IMR-90 (cell line): ENCODE results near the gene RNF17. TPM values are rescaled to one million over a fixed set of nuclear protein-coding genes. Genes with fewer than 3 reads are reported as not detected.

ENCODE experiments used
- ATAC-seq: fragments of 200-7000 bp; cut with Tn5 transposase; 2 replicates; pipeline ENCODE4 v1.9.1; 2020; ENCODE audit warnings: low read depth, mild to moderate bottlenecking, moderate library complexity
- BruUV-seq: library from RNA; stranded (reverse); fragments of 400-500 nt; replicated peaks from 2 replicates; lab custom pipeline; 2021; lab: Mats Ljungman, UMichigan
- CTCF ChIA-PET: fragments of 300-600 bp; formaldehyde crosslinking; extraction: SDS; loops from one replicate; lab custom pipeline; 2021; ENCODE audit warnings: antibody characterized with exemption; lab: Yijun Ruan, JAX
- POLR2A ChIA-PET: fragments of 300-600 bp; sonication (Branson Sonifier 250); formaldehyde crosslinking; loops from one replicate; lab custom pipeline; 2022; ENCODE audit warnings: antibody characterized with exemption; ENCODE audit not compliant: unreplicated experiment; lab: Charles Lee
- DNase-seq: peaks from one replicate; pipeline ENCODE4 v3.0.0; 2013
- H2AFZ ChIP-seq: replicated peaks from 2 replicates; pipeline ENCODE3; 2013; ENCODE audit warnings: low read length, mild to moderate bottlenecking; ENCODE audit not compliant: poor library complexity
- H2AK5ac ChIP-seq: 2 replicates; pipeline ENCODE4 v1.6.1; 2013; ENCODE audit warnings: low read depth, low read length, inconsistent platforms
- H2AK9ac ChIP-seq: replicated peaks from 2 replicates; pipeline ENCODE3; 2013; ENCODE audit warnings: mild to moderate bottlenecking, low read depth, low read length, moderate library complexity; ENCODE audit not compliant: poor library complexity
- H2BK120ac ChIP-seq: 2 replicates; pipeline ENCODE4 v1.6.1; 2013; ENCODE audit warnings: low read depth, low read length, inconsistent platforms
- H2BK15ac ChIP-seq: 3 replicates; pipeline ENCODE4 v1.6.1; 2013; ENCODE audit warnings: low read depth, low read length, inconsistent platforms
- H2BK20ac ChIP-seq: 2 replicates; pipeline ENCODE4 v1.6.1; 2013; ENCODE audit warnings: low read depth, mild to moderate bottlenecking, inconsistent platforms, low read length, moderate library complexity
- H2BK5ac ChIP-seq: 2 replicates; pipeline ENCODE4 v1.6.1; 2013; ENCODE audit warnings: mild to moderate bottlenecking, low read depth, low read length, inconsistent platforms; ENCODE audit not compliant: poor library complexity, severe bottlenecking
- H3K14ac ChIP-seq: replicated peaks from 2 replicates; pipeline ENCODE4 v1.6.1; 2013; ENCODE audit warnings: low read depth, low read length, inconsistent platforms
- H3K18ac ChIP-seq: 2 replicates; pipeline ENCODE4 v1.6.1; 2013; ENCODE audit warnings: low read depth, low read length, control low read depth
- H3K23ac ChIP-seq: 2 replicates; pipeline ENCODE4 v1.6.1; 2013; ENCODE audit warnings: low read depth, low read length, inconsistent platforms
- H3K27ac ChIP-seq: 2 replicates; pipeline ENCODE4 v1.5.1; 2013; ENCODE audit warnings: mild to moderate bottlenecking, control low read depth, low read length; ENCODE audit not compliant: insufficient read depth
- H3K27me3 ChIP-seq: 2 replicates; pipeline ENCODE4 v1.6.1; 2013; ENCODE audit warnings: low read length; ENCODE audit not compliant: control insufficient read depth, insufficient read depth
- H3K36me3 ChIP-seq: 2 replicates; pipeline ENCODE4 v1.6.1; 2013; ENCODE audit warnings: low read length, mixed read lengths; ENCODE audit not compliant: control insufficient read depth, insufficient read depth
- H3K4ac ChIP-seq: 2 replicates; pipeline ENCODE4 v1.6.1; 2013; ENCODE audit warnings: low read depth, low read length, inconsistent platforms
- H3K4me1 ChIP-seq: 2 replicates; pipeline ENCODE4 v1.6.1; 2013; ENCODE audit warnings: low read length, mixed read lengths; ENCODE audit not compliant: control insufficient read depth, insufficient read depth
- H3K4me2 ChIP-seq: 2 replicates; pipeline ENCODE4 v1.6.1; 2013; ENCODE audit warnings: low read depth, mild to moderate bottlenecking, control low read depth, low read length, moderate library complexity
- H3K4me3 ChIP-seq: 2 replicates; pipeline ENCODE4 v1.5.1; 2013; ENCODE audit warnings: low read depth, mild to moderate bottlenecking, control low read depth, low read length, moderate library complexity; ENCODE audit not compliant: insufficient read depth
- H3K56ac ChIP-seq: 2 replicates; pipeline ENCODE4 v1.6.1; 2013; ENCODE audit warnings: low read length, inconsistent platforms; ENCODE audit not compliant: insufficient read depth; ENCODE audit errors: extremely low read depth
- H3K79me1 ChIP-seq, 2 experiments: 2 replicates each; pipeline ENCODE4 v1.6.1; 2013; ENCODE audit warnings: low read length in 2 of 2, inconsistent platforms in 1 of 2, low read depth in 1 of 2
- H3K9ac ChIP-seq: 2 replicates; pipeline ENCODE4 v1.6.1; 2013; ENCODE audit warnings: low read depth, low read length, control low read depth
- H3K9me1 ChIP-seq: 2 replicates; pipeline ENCODE4 v1.6.1; 2013; ENCODE audit warnings: low read length, inconsistent platforms; ENCODE audit not compliant: insufficient read depth
- H3K9me3 ChIP-seq: 2 replicates; pipeline ENCODE4 v1.6.1; 2013; ENCODE audit warnings: low read length; ENCODE audit not compliant: control insufficient read depth, insufficient read depth
- H4K20me1 ChIP-seq: 2 replicates; pipeline ENCODE4 v1.6.1; 2013; ENCODE audit warnings: low read length, inconsistent platforms; ENCODE audit not compliant: insufficient read depth
- H4K5ac ChIP-seq: 2 replicates; pipeline ENCODE4 v1.6.1; 2013; ENCODE audit warnings: mild to moderate bottlenecking, low read depth, low read length, control low read depth
- H4K8ac ChIP-seq, 2 experiments: 2 replicates each; pipeline ENCODE4 v1.6.1; 2013; ENCODE audit warnings: low read depth in 2 of 2, low read length in 2 of 2, control low read depth in 1 of 2, inconsistent platforms in 1 of 2
- H4K91ac ChIP-seq: 2 replicates; pipeline ENCODE4 v1.6.1; 2013; ENCODE audit warnings: low read depth, low read length, inconsistent platforms; ENCODE audit not compliant: insufficient read depth
- BHLHE40 ChIP-seq: fragments of 150-350 bp; IDR thresholded peaks from 2 replicates; pipeline ENCODE4 v1.6.1; 2016; ENCODE audit warnings: mild to moderate bottlenecking, low read depth, low read length
- CEBPB ChIP-seq: IDR thresholded peaks from 2 replicates; pipeline ENCODE4 v1.6.1; 2012; ENCODE audit warnings: low read depth, low read length, improper control_type of control experiment
- CHD1 ChIP-seq: IDR thresholded peaks from 2 replicates; pipeline ENCODE4 v1.6.1; 2012; ENCODE audit warnings: low read depth, low read length, improper control_type of control experiment
- CTCF ChIP-seq: conservative IDR thresholded peaks from 2 replicates; pipeline ENCODE4 v1.5.1; 2012; ENCODE audit warnings: mild to moderate bottlenecking, low read depth, low read length, improper control_type of control experiment
- ELK1 ChIP-seq: fragments of 150-350 bp; IDR thresholded peaks from 2 replicates; pipeline ENCODE4 v1.6.1; 2016; ENCODE audit warnings: low read depth, mild to moderate bottlenecking, low read length, moderate library complexity, borderline replicate concordance
- FOS ChIP-seq: fragments of 150-350 bp; IDR thresholded peaks from 2 replicates; pipeline ENCODE4 v1.6.1; 2016; ENCODE audit warnings: low read depth, low read length
- MAFK ChIP-seq: IDR thresholded peaks from 2 replicates; pipeline ENCODE4 v1.6.1; 2012; ENCODE audit warnings: low read depth, low read length, improper control_type of control experiment
- MXI1 ChIP-seq: IDR thresholded peaks from 2 replicates; pipeline ENCODE4 v1.6.1; 2012; ENCODE audit warnings: low read depth, mild to moderate bottlenecking, low read length, moderate library complexity, borderline replicate concordance
- RAD21 ChIP-seq: IDR thresholded peaks from 2 replicates; pipeline ENCODE4 v1.6.1; 2012; ENCODE audit warnings: low read length, improper control_type of control experiment
- RFX5 ChIP-seq: IDR thresholded peaks from 2 replicates; pipeline ENCODE4 v1.8.0; 2012; ENCODE audit warnings: low read depth, mild to moderate bottlenecking, low read length, moderate library complexity
- SMC3 ChIP-seq: fragments of 150-350 bp; IDR thresholded peaks from 2 replicates; pipeline ENCODE4 v1.6.1; 2016; ENCODE audit warnings: low read depth, mild to moderate bottlenecking, antibody characterized with exemption, low read length, moderate library complexity
- WGBS, 2 experiments: methylation state at CpG; one replicate each; pipeline versions ENCODE4 v1.1.5 to v1.1.7; 2013; ENCODE audit warnings: missing lambda C conversion rate in 2 of 2; ENCODE audit not compliant: insufficient read length in 1 of 2; ENCODE audit errors: extremely low coverage in 2 of 2; 5-methylcytosine and 5-hydroxymethylcytosine counted together
- dilution Hi-C: fragments of 300-500 bp; cut with HindIII; formaldehyde crosslinking; loops from one replicate; pipeline ENCODE4 v1.14.3; 2018; ENCODE audit warnings: low sequenced_read_pairs; ENCODE audit not compliant: unreplicated experiment
- in situ Hi-C: fragments of 300-500 bp; cut with MboI; formaldehyde crosslinking; loops from 3 replicates; pipeline ENCODE4 v1.14.3; 2019; ENCODE audit warnings: low sequenced_read_pairs, inconsistent platforms, mixed read lengths
- intact Hi-C: fragments of 100-400 bp; cut with micrococcal nuclease; formaldehyde crosslinking; loops from 2 replicates; pipeline ENCODE4 v1.10.0; 2022
- polyA plus RNA-seq, 3 experiments: library from polyadenylated mRNA; depleted of rRNA; stranded (reverse); fragments of >200 nt; gene quantifications; 2 replicates each; pipeline ENCODE4 v1.2.3, GENCODE V29; 2012; ENCODE audit warnings: low replicate concordance in 1 of 3
- total RNA-seq: library from RNA; depleted of rRNA; stranded (reverse); fragments of >200 nt; gene quantifications from 2 replicates; pipeline ENCODE4 v1.2.3, GENCODE V29; 2012

Gene RNF17
- total and polyA plus RNA-seq, 2 of the 4 experiments (the other 2 are of a cell fraction): 0.03 to 0.18 TPM

DNA sequence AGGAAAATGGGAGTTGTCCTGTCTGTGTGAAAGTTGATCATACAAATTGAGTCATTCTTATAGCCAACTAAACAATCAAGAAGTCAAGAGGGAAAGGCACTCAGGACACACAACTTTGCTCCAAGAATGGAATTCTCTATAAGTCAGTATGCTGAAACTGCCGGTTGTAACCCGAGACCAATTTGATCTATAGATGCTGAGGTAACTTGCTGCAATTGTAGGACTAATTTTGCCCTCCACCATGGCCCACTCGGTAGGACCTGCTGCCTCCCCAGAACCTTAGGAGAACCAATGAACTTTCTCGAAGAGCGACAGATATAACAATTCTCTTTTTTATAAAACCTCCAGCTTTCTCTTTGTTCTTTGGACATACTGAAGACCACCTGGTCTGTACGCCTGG, 157.0 kb downstream of the RNF17 start:
- H4K20me1 ChIP-seq: no peaks in the 10 kb centered on the region
- DNase-seq (no peak), ATAC-seq (no peak)
- H3K56ac ChIP-seq: no peak overlapping the region
- no peak overlapping the region for H4K91ac ChIP-seq
- H3K27ac ChIP-seq: no peak overlapping the region
- 100% methylated on average over 3 of the region's 6 CpGs; no CpG with 5 or more reads in 1 of the 2 experiments for WGBS, 2 experiments
- POLR2A ChIA-PET: no interaction called here
- CTCF ChIA-PET: no interaction called here
- no peaks in the 10 kb centered on the region for H3K9me3 ChIP-seq
- H3K4me1 ChIP-seq: peaks cover 2% of the 10 kb centered on the region; the same call in 1 of the 2 replicates
- no peak overlapping the region for H2AK5ac ChIP-seq
- no peak for TF ChIP-seq BHLHE40
- TF ChIP-seq RAD21: no peak
- no peak for TF ChIP-seq MXI1
- no peak for TF ChIP-seq SMC3
- TF ChIP-seq CTCF: no peak
- TF ChIP-seq ELK1: no peak
- no peak for TF ChIP-seq CHD1
- no peak for TF ChIP-seq CEBPB
- no peak for TF ChIP-seq MAFK
- no peak for TF ChIP-seq RFX5
- no peak for TF ChIP-seq FOS
- peaks cover 19 to 34% of the 10 kb centered on the region in 2 experiments for H3K79me1 ChIP-seq
- no peak overlapping the region for H2BK20ac ChIP-seq
- in situ Hi-C loops (no loop called here), dilution Hi-C loops (no loop called here), intact Hi-C loops (no loop called here)
- H3K4me3 ChIP-seq: no peak overlapping the region
- H2BK5ac ChIP-seq: no peak overlapping the region
- no peak overlapping the region for H2AK9ac ChIP-seq
- H2BK15ac ChIP-seq: no peak overlapping the region
- no peak overlapping the region for H3K4me2 ChIP-seq
- H3K14ac ChIP-seq: no peak overlapping the region
- H3K23ac ChIP-seq: no peak overlapping the region
- H3K36me3 ChIP-seq: no peaks in the 10 kb centered on the region
- H2BK120ac ChIP-seq: no peak overlapping the region
- no TSS peak for BruUV-seq
- peaks cover 5% of the 10 kb centered on the region; the same call in 1 of the 2 replicates for H3K9me1 ChIP-seq
- no peak overlapping the region for H4K8ac ChIP-seq
- no peak overlapping the region for H3K9ac ChIP-seq
- H3K4ac ChIP-seq: no peak overlapping the region
- H3K27me3 ChIP-seq: no peaks in the 10 kb centered on the region; the same call in 1 of the 2 replicates
- no peak overlapping the region for H2AFZ ChIP-seq
- H3K18ac ChIP-seq: no peak overlapping the region
- H4K5ac ChIP-seq: no peak overlapping the region
